Prostate gland (tissue), 2 donors: ENCODE results near the gene SEL1L3.

Source experiments
- POLR2A ChIP-seq: fragments of 450-650 bp; IDR thresholded peaks from one replicate; pipeline ENCODE4 v1.6.1; 2016; ENCODE audit warnings: antibody characterized with exemption, mild to moderate bottlenecking
- TF ChIP-seq, protein P1 (sequence below), 4 experiments: fragments of 200-600 bp in 2 of 4; fragments of 450-650 bp in 2 of 4; sonication (generic) in 2 of 4; IDR thresholded peaks; 1 replicate in 3 of 4; 2 replicates in 1 of 4; pipeline ENCODE4 v1.5.1; 2016 to 2019; ENCODE audit warnings: antibody characterized with exemption in 4 of 4, mild to moderate bottlenecking in 2 of 4, moderate library complexity in 2 of 4

DNA sequence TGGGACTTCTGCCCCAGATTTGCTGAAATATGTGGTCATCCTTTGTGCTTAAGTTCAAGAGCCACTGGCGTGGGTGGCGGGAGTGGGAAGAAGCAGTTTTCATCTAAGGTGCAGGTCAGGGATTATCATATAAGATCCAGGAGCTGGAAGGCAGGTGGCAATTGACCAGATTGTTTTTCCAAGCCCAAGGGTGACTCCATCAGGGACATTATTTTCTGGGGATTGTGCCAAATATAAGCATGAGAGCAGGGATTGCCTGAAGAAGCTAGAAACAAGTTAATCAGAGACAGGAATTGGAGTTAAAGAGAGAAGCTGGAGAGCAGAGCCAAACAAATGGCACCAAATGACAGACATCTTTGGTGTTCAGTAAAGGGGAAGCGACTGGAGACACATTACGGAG, 19.4 kb upstream of the SEL1L3 start:
- no peak for TF ChIP-seq POLR2A
- TF ChIP-seq, protein P1, sequence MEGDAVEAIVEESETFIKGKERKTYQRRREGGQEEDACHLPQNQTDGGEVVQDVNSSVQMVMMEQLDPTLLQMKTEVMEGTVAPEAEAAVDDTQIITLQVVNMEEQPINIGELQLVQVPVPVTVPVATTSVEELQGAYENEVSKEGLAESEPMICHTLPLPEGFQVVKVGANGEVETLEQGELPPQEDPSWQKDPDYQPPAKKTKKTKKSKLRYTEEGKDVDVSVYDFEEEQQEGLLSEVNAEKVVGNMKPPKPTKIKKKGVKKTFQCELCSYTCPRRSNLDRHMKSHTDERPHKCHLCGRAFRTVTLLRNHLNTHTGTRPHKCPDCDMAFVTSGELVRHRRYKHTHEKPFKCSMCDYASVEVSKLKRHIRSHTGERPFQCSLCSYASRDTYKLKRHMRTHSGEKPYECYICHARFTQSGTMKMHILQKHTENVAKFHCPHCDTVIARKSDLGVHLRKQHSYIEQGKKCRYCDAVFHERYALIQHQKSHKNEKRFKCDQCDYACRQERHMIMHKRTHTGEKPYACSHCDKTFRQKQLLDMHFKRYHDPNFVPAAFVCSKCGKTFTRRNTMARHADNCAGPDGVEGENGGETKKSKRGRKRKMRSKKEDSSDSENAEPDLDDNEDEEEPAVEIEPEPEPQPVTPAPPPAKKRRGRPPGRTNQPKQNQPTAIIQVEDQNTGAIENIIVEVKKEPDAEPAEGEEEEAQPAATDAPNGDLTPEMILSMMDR (IDR thresholded peaks at IDR 0.05): no peak
